A673 (cell line): Measurements from ENCODE around the gene DHRS12. TPM values are rescaled to one million over a fixed set of nuclear protein-coding genes. Genes with fewer than 3 reads are reported as not detected.

Experiments used
- BruUV-seq: library from RNA; stranded (reverse); fragments of 400-500 nt; replicated peaks from 2 replicates; lab custom pipeline; 2021; lab: Mats Ljungman, UMichigan
- CTCF ChIA-PET: fragments of 300-600 bp; sonication (Branson Sonifier 250); formaldehyde crosslinking; loops from one replicate; lab custom pipeline; 2022; ENCODE audit warnings: antibody characterized with exemption; lab: Charles Lee
- POLR2A ChIA-PET: fragments of 300-600 bp; sonication (Branson Sonifier 250); formaldehyde crosslinking; loops from one replicate; lab custom pipeline; 2022; ENCODE audit warnings: antibody characterized with exemption; ENCODE audit not compliant: low non-redundant PET; lab: Charles Lee
- DNase-seq: peaks from one replicate; pipeline ENCODE4 v3.0.0-alpha.2; 2015; ENCODE audit warnings: low spot score
- H3K27ac ChIP-seq: fragments of 200-600 bp; sonication (generic); 2 replicates; pipeline ENCODE4 v1.5.1; 2016; ENCODE audit warnings: mixed run types, low read depth, mild to moderate bottlenecking, mixed read lengths, antibody characterized with exemption, low read length; ENCODE audit not compliant: poor library complexity, severe bottlenecking
- H3K27me3 ChIP-seq: fragments of 200-600 bp; sonication (generic); replicated peaks from 2 replicates; pipeline ENCODE4 v1.6.1; 2017; ENCODE audit warnings: mixed run types, low read depth, mild to moderate bottlenecking, mixed read lengths, antibody characterized with exemption, low read length; ENCODE audit not compliant: insufficient read depth, poor library complexity
- H3K36me3 ChIP-seq: fragments of 200-600 bp; sonication (generic); 2 replicates; pipeline ENCODE4 v1.6.1; 2016; ENCODE audit warnings: mixed run types, mild to moderate bottlenecking, mixed read lengths, antibody characterized with exemption, low read length; ENCODE audit not compliant: insufficient read depth, poor library complexity, severe bottlenecking
- H3K4me1 ChIP-seq: fragments of 200-600 bp; sonication (generic); 2 replicates; pipeline ENCODE4 v1.6.1; 2017; ENCODE audit warnings: mixed run types, mild to moderate bottlenecking, mixed read lengths, antibody characterized with exemption, low read length; ENCODE audit not compliant: insufficient read depth, poor library complexity, severe bottlenecking
- H3K4me3 ChIP-seq: fragments of 200-600 bp; sonication (generic); 2 replicates; pipeline ENCODE4 v1.5.1; 2016; ENCODE audit warnings: low read depth, mixed run types, mild to moderate bottlenecking, mixed read lengths, low read length; ENCODE audit not compliant: poor library complexity, severe bottlenecking
- H3K9me3 ChIP-seq: fragments of 200-600 bp; sonication (generic); 2 replicates; pipeline ENCODE4 v1.6.1; 2016; ENCODE audit warnings: mixed run types, low read depth, mild to moderate bottlenecking, mixed read lengths, antibody characterized with exemption, low read length; ENCODE audit not compliant: poor library complexity, severe bottlenecking
- EZH2 ChIP-seq: fragments of 200-600 bp; sonication (generic); IDR thresholded peaks from 2 replicates; pipeline ENCODE4 v1.6.1; 2017; ENCODE audit warnings: borderline replicate concordance, low read depth, mild to moderate bottlenecking, mixed read lengths, antibody characterized with exemption, low read length; ENCODE audit not compliant: poor library complexity, severe bottlenecking
- intact Hi-C: fragments of 100-400 bp; cut with micrococcal nuclease; formaldehyde crosslinking; loops from one replicate; pipeline ENCODE4 v1.10.0; 2022; ENCODE audit not compliant: unreplicated experiment
- total RNA-seq: library from RNA; stranded (reverse); gene quantifications from 2 replicates; pipeline ENCODE4 v1.2.3, GENCODE V29; 2021
- TF ChIP-seq, protein P1 (sequence below): fragments of 300-800, 200-600 bp; sonication (generic); conservative IDR thresholded peaks from 2 replicates; pipeline ENCODE4 v1.5.1; 2017; ENCODE audit warnings: low read depth, mild to moderate bottlenecking, antibody characterized with exemption, low read length, moderate library complexity, mixed read lengths

DHRS12 gene
- total RNA-seq, 1 experiment from 2014 or later = 2.8 TPM

DNA sequence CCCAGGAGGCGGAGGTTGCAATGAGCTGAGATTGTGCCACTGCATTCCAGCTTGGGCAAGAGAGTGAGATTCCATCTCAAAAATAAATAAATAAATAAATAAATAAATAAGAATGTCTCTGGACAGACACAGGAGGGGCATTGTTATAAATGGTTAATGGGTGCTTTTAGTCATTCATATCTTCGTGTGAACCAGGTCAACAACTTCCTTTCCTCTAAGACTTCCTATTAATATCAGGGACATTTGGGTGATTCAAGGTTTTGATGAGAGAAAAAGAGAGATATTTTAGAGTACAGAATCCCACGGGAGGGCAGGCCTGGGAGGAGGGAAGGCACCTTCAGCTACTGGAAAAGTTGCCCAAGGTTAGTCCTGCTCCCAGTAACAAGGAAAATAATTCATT lies 23.9 kb downstream of the DHRS12 start:
- no TSS peak for BruUV-seq
- ChIA-PET POLR2A (no interaction called here), CTCF (no interaction called here)
- no peaks in the 10 kb centered on the region for H3K27me3 ChIP-seq
- intact Hi-C loops = loop anchor here (5.0 kb wide), 1 partner anchor 343 kb away; no protein-coding TSS in a partner anchor
- no peak for TF ChIP-seq EZH2
- TF ChIP-seq, protein P1, sequence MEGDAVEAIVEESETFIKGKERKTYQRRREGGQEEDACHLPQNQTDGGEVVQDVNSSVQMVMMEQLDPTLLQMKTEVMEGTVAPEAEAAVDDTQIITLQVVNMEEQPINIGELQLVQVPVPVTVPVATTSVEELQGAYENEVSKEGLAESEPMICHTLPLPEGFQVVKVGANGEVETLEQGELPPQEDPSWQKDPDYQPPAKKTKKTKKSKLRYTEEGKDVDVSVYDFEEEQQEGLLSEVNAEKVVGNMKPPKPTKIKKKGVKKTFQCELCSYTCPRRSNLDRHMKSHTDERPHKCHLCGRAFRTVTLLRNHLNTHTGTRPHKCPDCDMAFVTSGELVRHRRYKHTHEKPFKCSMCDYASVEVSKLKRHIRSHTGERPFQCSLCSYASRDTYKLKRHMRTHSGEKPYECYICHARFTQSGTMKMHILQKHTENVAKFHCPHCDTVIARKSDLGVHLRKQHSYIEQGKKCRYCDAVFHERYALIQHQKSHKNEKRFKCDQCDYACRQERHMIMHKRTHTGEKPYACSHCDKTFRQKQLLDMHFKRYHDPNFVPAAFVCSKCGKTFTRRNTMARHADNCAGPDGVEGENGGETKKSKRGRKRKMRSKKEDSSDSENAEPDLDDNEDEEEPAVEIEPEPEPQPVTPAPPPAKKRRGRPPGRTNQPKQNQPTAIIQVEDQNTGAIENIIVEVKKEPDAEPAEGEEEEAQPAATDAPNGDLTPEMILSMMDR = no peak
- no peak overlapping the region for H3K27ac ChIP-seq
- DNase-seq = no peak
- no peaks in the 10 kb centered on the region for H3K36me3 ChIP-seq
- no peaks in the 10 kb centered on the region for H3K9me3 ChIP-seq
- H3K4me3 ChIP-seq = no peak overlapping the region
- peaks cover 13% of the 10 kb centered on the region for H3K4me1 ChIP-seq

DNA sequence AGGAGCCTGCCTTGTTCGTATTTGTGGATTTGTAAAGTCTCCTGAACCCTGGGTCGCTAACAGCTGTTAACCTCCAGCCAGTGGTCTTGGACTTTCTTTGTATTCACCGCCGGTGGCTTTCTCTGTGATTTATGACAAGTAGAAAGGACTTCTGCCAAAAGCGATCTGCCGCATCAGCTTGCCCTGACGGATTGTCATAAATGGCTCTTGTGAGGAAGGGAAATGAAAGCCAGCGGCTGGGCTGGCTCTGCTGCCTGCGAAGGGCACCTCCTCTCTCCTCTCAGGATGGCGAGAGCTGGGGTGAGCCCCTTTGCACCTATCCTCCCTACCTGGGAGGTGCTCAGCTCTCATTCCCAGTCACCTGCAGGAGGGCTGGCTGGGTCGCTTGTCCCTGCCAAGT lies 25.6 kb downstream of the DHRS12 start:
- no peaks in the 10 kb centered on the region for H3K27me3 ChIP-seq
- H3K4me3 ChIP-seq = no peak overlapping the region
- H3K27ac ChIP-seq = no peak overlapping the region
- intact Hi-C loops = no loop called here
- H3K9me3 ChIP-seq = no peaks in the 10 kb centered on the region
- H3K36me3 ChIP-seq = no peaks in the 10 kb centered on the region
- ChIA-PET CTCF (no interaction called here), POLR2A (no interaction called here)
- no peak for DNase-seq
- BruUV-seq = no TSS peak
- H3K4me1 ChIP-seq = peaks cover 13% of the 10 kb centered on the region
- TF ChIP-seq, protein P1 = no peak
- TF ChIP-seq EZH2 = no peak

DNA sequence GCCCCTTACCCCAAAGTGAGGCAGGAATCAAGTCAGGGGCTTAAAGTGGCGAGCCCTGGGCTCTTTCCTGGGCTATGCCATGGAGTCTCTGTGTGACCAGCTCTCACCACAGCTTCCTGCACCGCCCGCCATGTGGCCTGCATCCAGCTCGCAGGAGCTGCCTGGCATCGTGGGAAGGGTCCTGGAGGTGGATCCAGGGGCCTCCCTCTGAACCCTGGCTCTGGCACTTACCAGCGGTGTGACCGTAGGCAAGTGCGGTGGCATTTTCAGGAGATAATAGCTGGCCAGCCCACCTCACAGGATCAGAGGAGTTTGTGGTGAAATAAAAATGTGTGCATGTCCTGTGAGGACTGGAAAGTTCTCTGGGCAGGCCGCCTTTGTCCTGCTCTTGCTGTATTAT lies 26.0 kb downstream of the DHRS12 start:
- no peak for DNase-seq
- intact Hi-C loops = no loop called here
- Histone ChIP-seq H3K36me3 (no peaks in the 10 kb centered on the region), H3K9me3 (no peaks in the 10 kb centered on the region), H3K27ac (no peak overlapping the region), H3K27me3 (no peaks in the 10 kb centered on the region), H3K4me3 (no peak overlapping the region), H3K4me1 (peaks cover 13% of the 10 kb centered on the region)
- POLR2A ChIA-PET = no interaction called here
- no TSS peak for BruUV-seq
- CTCF ChIA-PET = no interaction called here
- TF ChIP-seq, protein P1 = no peak
- no peak for TF ChIP-seq EZH2
